Neural progenitor cell (in vitro differentiated cells): Measurements from ENCODE around the gene TXNRD1.

ENCODE experiments used
- CTCF ChIP-seq: fragments of 200-600 bp; sonication (generic); IDR thresholded peaks from 2 replicates; pipeline ENCODE4 v1.5.1; 2017; ENCODE audit warnings: antibody characterized with exemption, mild to moderate bottlenecking
- EZH2 ChIP-seq: fragments of 200-600 bp; sonication (generic); IDR thresholded peaks from 2 replicates; pipeline ENCODE4 v1.6.1; 2017; ENCODE audit warnings: antibody characterized with exemption, mild to moderate bottlenecking, moderate library complexity
- EZH2phosphoT487 ChIP-seq: fragments of 200-600 bp; sonication (generic); IDR thresholded peaks from 2 replicates; pipeline ENCODE4 v1.6.1; 2017; ENCODE audit warnings: antibody characterized with exemption

GRCh38 chr12:104167519-104168458, 47.8 kb upstream of the TXNRD1 start:
- no peak for TF ChIP-seq CTCF
- no peak for TF ChIP-seq EZH2
- TF ChIP-seq EZH2phosphoT487 = no peak
